Upper lobe of left lung (tissue), 4 donors: ENCODE data around the gene TCP11L1.

ENCODE experiments used
- CTCF ChIP-seq, 6 experiments: fragments of 450-650 bp in 4 of 6; fragments of 200-600 bp in 2 of 6; sonication (generic) in 2 of 6; IDR thresholded peaks; one replicate each; pipeline ENCODE4 v1.5.1; 2016 to 2019; ENCODE audit warnings: antibody characterized with exemption in 6 of 6
- POLR2A ChIP-seq, 4 donors: fragments of 450-650 bp; IDR thresholded peaks; one replicate each; pipeline ENCODE4 v1.5.1; 2016 to 2017; ENCODE audit warnings: antibody characterized with exemption in 4 of 4, mild to moderate bottlenecking in 2 of 4

GRCh38 chr11:33103836-33104235 lies 64.5 kb downstream of the TCP11L1 start:
- TF ChIP-seq CTCF (IDR thresholded peaks at IDR 0.05) = no peak
- TF ChIP-seq POLR2A (IDR thresholded peaks at IDR 0.05) = no peak
